Liver (tissue), 9 donors: Measurements from ENCODE around the gene TTC23L. TPM values are rescaled to one million over a fixed set of nuclear protein-coding genes. Genes with fewer than 3 reads are reported as not detected.

Experiments used
- DNase-seq: peaks from one replicate; pipeline ENCODE4 v3.0.0-alpha.2; 2017; ENCODE audit warnings: low spot score
- H3K27ac ChIP-seq, 2 donors: one replicate each; pipeline ENCODE4 v1.7.0; 2013; ENCODE audit warnings: inconsistent platforms in 2 of 2, low read length in 2 of 2, control low read depth in 1 of 2, low read depth in 1 of 2, mild to moderate bottlenecking in 1 of 2
- H3K27me3 ChIP-seq, 4 donors: one replicate each; pipeline versions ENCODE4 v1.6.1 to v1.7.0; 2013; ENCODE audit warnings: low read length in 3 of 4, inconsistent platforms in 1 of 4, mild to moderate bottlenecking in 1 of 4, moderate library complexity in 1 of 4; ENCODE audit not compliant: control insufficient read depth in 4 of 4, insufficient read depth in 4 of 4
- H3K36me3 ChIP-seq, 4 donors: one replicate each; pipeline versions ENCODE4 v1.6.1 to v1.7.0; 2013; ENCODE audit warnings: low read length in 3 of 4, mild to moderate bottlenecking in 3 of 4, low read depth in 1 of 4, moderate library complexity in 1 of 4; ENCODE audit not compliant: control insufficient read depth in 4 of 4, insufficient read depth in 3 of 4
- H3K4me1 ChIP-seq, 4 donors: one replicate each; pipeline versions ENCODE4 v1.6.1 to v1.7.0; 2013; ENCODE audit warnings: low read length in 3 of 4, mild to moderate bottlenecking in 3 of 4, moderate library complexity in 1 of 4; ENCODE audit not compliant: control insufficient read depth in 4 of 4, insufficient read depth in 4 of 4
- H3K4me3 ChIP-seq, 3 donors: one replicate each; pipeline versions ENCODE4 v1.6.1 to v1.7.0; 2013; ENCODE audit warnings: low read length in 3 of 3, control low read depth in 1 of 3, low read depth in 1 of 3, mild to moderate bottlenecking in 1 of 3
- H3K9ac ChIP-seq, 2 donors: one replicate each; pipeline ENCODE4 v1.7.0; 2013; ENCODE audit warnings: low read length in 2 of 2, mild to moderate bottlenecking in 2 of 2, moderate library complexity in 2 of 2, control low read depth in 1 of 2, low read depth in 1 of 2
- H3K9me3 ChIP-seq, 4 donors: one replicate each; pipeline versions ENCODE4 v1.6.1 to v1.7.0; 2013; ENCODE audit warnings: low read length in 3 of 4; ENCODE audit not compliant: control insufficient read depth in 4 of 4
- ATF3 ChIP-seq: IDR thresholded peaks from 2 replicates; pipeline ENCODE4 v1.6.1; 2016; ENCODE audit warnings: antibody characterized with exemption
- CTCF ChIP-seq: fragments of 150-350 bp; IDR thresholded peaks from 2 replicates; pipeline ENCODE4 v1.5.1; 2017; ENCODE audit warnings: improper control_type of control experiment, low read depth, low read length; ENCODE audit not compliant: missing input control
- EGR1 ChIP-seq, 2 donors: IDR thresholded peaks; 2 replicates each; pipeline ENCODE4 v1.6.1; 2016 to 2018; ENCODE audit warnings: antibody characterized with exemption in 2 of 2, low read depth in 2 of 2
- FOXA1 ChIP-seq: IDR thresholded peaks from 2 replicates; pipeline ENCODE4 v1.6.1; 2016; ENCODE audit warnings: antibody characterized with exemption
- FOXA2 ChIP-seq: IDR thresholded peaks from 2 replicates; pipeline ENCODE4 v1.6.1; 2016; ENCODE audit warnings: antibody characterized with exemption
- GABPA ChIP-seq, 2 donors: IDR thresholded peaks in 1 of 2; conservative IDR thresholded peaks in 1 of 2; 2 replicates each; pipeline ENCODE4 v1.6.1; 2016; ENCODE audit warnings: antibody characterized with exemption in 2 of 2, mild to moderate bottlenecking in 1 of 2, moderate library complexity in 1 of 2
- HNF4A ChIP-seq, 2 donors: conservative IDR thresholded peaks; 2 replicates each; pipeline ENCODE4 v1.6.1; 2016; ENCODE audit warnings: antibody characterized with exemption in 2 of 2, mild to moderate bottlenecking in 2 of 2
- HNF4G ChIP-seq: IDR thresholded peaks from 2 replicates; pipeline ENCODE4 v1.6.1; 2016; ENCODE audit warnings: antibody characterized with exemption
- JUND ChIP-seq, 2 donors: IDR thresholded peaks; 2 replicates each; pipeline ENCODE4 v1.6.1; 2016; ENCODE audit warnings: antibody characterized with exemption in 2 of 2
- MAX ChIP-seq: IDR thresholded peaks from 2 replicates; pipeline ENCODE4 v1.6.1; 2016; ENCODE audit warnings: antibody characterized with exemption
- NR2F2 ChIP-seq: IDR thresholded peaks from 2 replicates; pipeline ENCODE4 v1.6.1; 2016; ENCODE audit warnings: antibody characterized with exemption
- REST ChIP-seq: IDR thresholded peaks from 2 replicates; pipeline ENCODE4 v1.6.1; 2016; ENCODE audit warnings: antibody characterized with exemption, mild to moderate bottlenecking
- SP1 ChIP-seq: IDR thresholded peaks from 2 replicates; pipeline ENCODE4 v1.6.1; 2018; ENCODE audit warnings: antibody characterized with exemption, mild to moderate bottlenecking
- TAF1 ChIP-seq: conservative IDR thresholded peaks from 2 replicates; pipeline ENCODE4 v1.6.1; 2016; ENCODE audit warnings: antibody characterized with exemption, mild to moderate bottlenecking
- YY1 ChIP-seq: IDR thresholded peaks from 2 replicates; pipeline ENCODE4 v1.6.1; 2016; ENCODE audit warnings: antibody characterized with exemption, mild to moderate bottlenecking
- ZBTB33 ChIP-seq: IDR thresholded peaks from 2 replicates; pipeline ENCODE4 v1.6.1; 2016; ENCODE audit warnings: antibody characterized with exemption
- WGBS: extraction: QIAGEN DNeasy Blood & Tissue Kit; methylation state at CpG from one replicate; pipeline ENCODE4 v1.1.7; 2013; 5-methylcytosine and 5-hydroxymethylcytosine counted together
- polyA plus RNA-seq, 2 donors: library from polyadenylated mRNA; stranded (reverse) in 1 of 2; unstranded in 1 of 2; fragments of 200-250 nt in 1 of 2; fragments of >200 nt in 1 of 2; fragmentation: Nextera tagmentation in 1 of 2; extraction: Ambion mirVana in 1 of 2; gene quantifications; one replicate each; pipeline versions ENCODE4 v1.2.1 to v1.2.3, GENCODE V29; 2013 to 2015
- total RNA-seq, 2 donors: library from RNA; depleted of rRNA; stranded (reverse); fragments of >200 nt; gene quantifications; one replicate each; pipeline ENCODE4 v1.2.3, GENCODE V29; 2014
- donor health status: healthy.
- donor health status: healthy.
- donor health status: healthy.
- donor health status: healthy.
- donor health status: healthy.

The TTC23L gene
- total and polyA plus RNA-seq, 4 donors, result 0.03 to 0.19 (median 0.08) TPM; not detected in 1

GRCh38 chr5:34858790-34859189, 19.8 kb downstream of the TTC23L start:
- Histone ChIP-seq H3K27ac (no peak overlapping the region), H3K36me3 (no peaks in the 10 kb centered on the region), H3K9me3 (no peaks in the 10 kb centered on the region), H3K4me3 (no peak overlapping the region), H3K27me3 (no peaks in the 10 kb centered on the region), H3K9ac (no peak overlapping the region), H3K4me1 (no peaks in the 10 kb centered on the region)
- DNase-seq, result no peak
- TF ChIP-seq JUND (IDR thresholded peaks at IDR 0.05) (no peak), HNF4G (no peak), FOXA2 (no peak), FOXA1 (no peak), EGR1 (IDR thresholded peaks at IDR 0.05; ENCODE audit: low read depth in 2 of 2) (no peak), NR2F2 (no peak), GABPA (IDR thresholded peaks at IDR 0.05 in 1 of 2, conservative IDR thresholded peaks at IDR 0.05 in 1 of 2) (no peak), MAX (no peak), ATF3 (no peak), TAF1 (no peak)
- WGBS, result 60% methylated on average over 2 of the region's 2 CpGs

GRCh38 chr5:34859253-34859652, 20.3 kb downstream of the TTC23L start:
- Histone ChIP-seq H3K36me3 (no peaks in the 10 kb centered on the region), H3K27ac (no peak overlapping the region), H3K9me3 (no peaks in the 10 kb centered on the region), H3K4me3 (no peak overlapping the region), H3K4me1 (no peaks in the 10 kb centered on the region), H3K27me3 (no peaks in the 10 kb centered on the region), H3K9ac (no peak overlapping the region)
- DNase-seq, result no peak
- 70% methylated on average over 5 of the region's 5 CpGs for WGBS
- TF ChIP-seq EGR1 (IDR thresholded peaks at IDR 0.05; ENCODE audit: low read depth in 2 of 2) (no peak), ZBTB33 (no peak), CTCF (no peak)

- Histone ChIP-seq H3K9ac (no peak overlapping the region), H3K9me3 (no peaks in the 10 kb centered on the region), H3K27me3 (no peaks in the 10 kb centered on the region), H3K27ac (no peak overlapping the region), H3K36me3 (no peaks in the 10 kb centered on the region), H3K4me1 (peaks cover 0 to 5% (median 0%) of the 10 kb centered on the region in 4 donors), H3K4me3 (no peak overlapping the region)
- 68% methylated on average over 3 of the region's 3 CpGs for WGBS
- DNase-seq, result no peak
- TF ChIP-seq SP1 (no peak), HNF4A (conservative IDR thresholded peaks at IDR 0.05) (no peak), GABPA (IDR thresholded peaks at IDR 0.05 in 1 of 2, conservative IDR thresholded peaks at IDR 0.05 in 1 of 2) (no peak), FOXA2 (no peak), REST (no peak), ZBTB33 (no peak), YY1 (no peak)
These were observed 25.0 kb downstream of the TTC23L start for GRCh38 chr5:34863946-34864345.
